ENCODE results near the gene SERTM2. TPM values are rescaled to one million over a fixed set of nuclear protein-coding genes. Genes with fewer than 3 reads are reported as not detected.
"Not testable (repeated sequence)": the region's sequence is repeated elsewhere in the genome, so short reads cannot be mapped to it uniquely, and the experiment has no call there.

The SERTM2 gene
- polyA plus RNA-seq, 6 donors from 2014 or later, result not detected

DNA sequence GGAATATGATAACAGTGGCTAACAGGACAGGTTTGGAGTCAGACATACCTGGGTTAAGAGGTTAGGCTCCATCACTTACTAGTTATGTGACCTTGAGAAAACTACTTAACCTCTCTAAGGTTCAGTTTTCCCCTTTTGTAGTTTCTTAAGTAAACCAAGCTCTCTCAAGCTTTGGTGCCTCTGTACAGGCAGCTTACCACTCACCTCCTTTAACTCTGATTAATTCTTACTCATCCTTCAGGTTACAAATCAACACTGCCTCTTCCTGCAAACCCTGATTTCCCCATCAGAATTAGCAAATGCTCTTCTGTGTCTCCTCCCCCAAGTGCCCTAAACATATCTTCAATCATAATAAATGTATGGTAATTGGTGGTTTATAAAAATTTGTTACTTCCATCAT is 3.5 kb upstream of the SERTM2 start:
- H3K27ac Mint-ChIP-seq, result no peak overlapping the region
- H3K4me1 Mint-ChIP-seq, result peaks cover 0 to 3% (median 3%) of the 10 kb centered on the region in 3 donors
- no peaks in the 10 kb centered on the region for H3K36me3 Mint-ChIP-seq
- no peak for DNase-seq
- peaks cover 0 to 13% (median 3%) of the 10 kb centered on the region in 3 donors for H3K27me3 Mint-ChIP-seq
- H3K4me3 Mint-ChIP-seq, result no peak overlapping the region
- ATAC-seq (ENCODE audit: low read depth in 2 of 2), result no peak
- H3K9me3 Mint-ChIP-seq, result peaks cover 0 to 1% (median 0%) of the 10 kb centered on the region in 7 donors

- no peak overlapping the region for H3K4me3 Mint-ChIP-seq
- ATAC-seq (ENCODE audit: low read depth in 2 of 2), result no peak
- DNase-seq, result no peak
- peaks cover 0 to 18% (median 6%) of the 10 kb centered on the region in 3 donors for H3K27me3 Mint-ChIP-seq
- no peaks in the 10 kb centered on the region for H3K9me3 Mint-ChIP-seq
- H3K4me1 Mint-ChIP-seq, result peaks cover 0 to 3% (median 3%) of the 10 kb centered on the region in 3 donors
- H3K27ac Mint-ChIP-seq, result no peak overlapping the region
- H3K36me3 Mint-ChIP-seq, result no peaks in the 10 kb centered on the region
Observed at GRCh38 chrX:111515298-111515697, 3.9 kb downstream of the SERTM2 start.

- H3K27ac Mint-ChIP-seq, result no peak overlapping the region
- no peaks in the 10 kb centered on the region for H3K36me3 Mint-ChIP-seq
- ATAC-seq (ENCODE audit: low read depth in 2 of 2) (no peak), DNase-seq (no peak)
- peaks cover 0 to 9% (median 6%) of the 10 kb centered on the region in 3 donors for H3K27me3 Mint-ChIP-seq
- H3K4me1 Mint-ChIP-seq, result no peaks in the 10 kb centered on the region
- no peak overlapping the region for H3K4me3 Mint-ChIP-seq
- H3K9me3 Mint-ChIP-seq, result no peaks in the 10 kb centered on the region
Observed at GRCh38 chrX:111518667-111519066, 7.2 kb downstream of the SERTM2 start.

- Mint-ChIP-seq H3K27me3 (peaks cover 0 to 8% (median 5%) of the 10 kb centered on the region in 3 donors), H3K27ac (no peak overlapping the region), H3K36me3 (no peaks in the 10 kb centered on the region), H3K4me3 (no peak overlapping the region), H3K9me3 (peaks cover 0 to under 1% (median 0%) of the 10 kb centered on the region in 7 donors), H3K4me1 (no peaks in the 10 kb centered on the region)
- DNase-seq, result no peak
- no peak for ATAC-seq (ENCODE audit: low read depth in 2 of 2)
Observed at GRCh38 chrX:111519215-111519614, 7.8 kb downstream of the SERTM2 start.

- Mint-ChIP-seq H3K36me3 (no peaks in the 10 kb centered on the region), H3K27ac (no peak overlapping the region), H3K4me1 (no peaks in the 10 kb centered on the region), H3K27me3 (peaks cover 0 to 12% (median 0%) of the 10 kb centered on the region in 3 donors), H3K4me3 (no peak overlapping the region), H3K9me3 (peaks cover 0 to 5% (median 0%) of the 10 kb centered on the region in 7 donors)
- no peak for ATAC-seq (ENCODE audit: low read depth in 2 of 2)
- no peak for DNase-seq
Observed at GRCh38 chrX:111520506-111520905, 9.1 kb downstream of the SERTM2 start.

- Mint-ChIP-seq H3K4me1 (no peaks in the 10 kb centered on the region), H3K4me3 (no peak overlapping the region), H3K36me3 (no peaks in the 10 kb centered on the region), H3K27ac (no peak overlapping the region), H3K9me3 (peaks cover 0 to 7% (median 0%) of the 10 kb centered on the region in 7 donors), H3K27me3 (peaks cover 0 to 12% (median 0%) of the 10 kb centered on the region in 3 donors)
- no peak for ATAC-seq (ENCODE audit: low read depth in 2 of 2)
- DNase-seq, result no peak
Observed at GRCh38 chrX:111521169-111521568, 9.7 kb downstream of the SERTM2 start.

- Mint-ChIP-seq H3K4me1 (no peaks in the 10 kb centered on the region), H3K36me3 (no peaks in the 10 kb centered on the region), H3K27ac (no peak overlapping the region), H3K27me3 (peaks cover 0 to 8% (median 0%) of the 10 kb centered on the region in 3 donors), H3K9me3 (peaks cover 0 to 5% (median 0%) of the 10 kb centered on the region in 7 donors), H3K4me3 (no peak overlapping the region)
- ATAC-seq (ENCODE audit: low read depth in 2 of 2), result no peak
- no peak for DNase-seq
Observed at GRCh38 chrX:111543212-111543741, 31.8 kb downstream of the SERTM2 start.

- not testable (repeated sequence) for H3K27me3 Mint-ChIP-seq; H3K4me1 Mint-ChIP-seq; H3K27ac Mint-ChIP-seq; H3K4me3 Mint-ChIP-seq; H3K9me3 Mint-ChIP-seq; DNase-seq; ATAC-seq (ENCODE audit: low read depth in 2 of 2); H3K36me3 Mint-ChIP-seq
Observed at GRCh38 chrX:111549235-111549634, 37.8 kb downstream of the SERTM2 start.

DNA sequence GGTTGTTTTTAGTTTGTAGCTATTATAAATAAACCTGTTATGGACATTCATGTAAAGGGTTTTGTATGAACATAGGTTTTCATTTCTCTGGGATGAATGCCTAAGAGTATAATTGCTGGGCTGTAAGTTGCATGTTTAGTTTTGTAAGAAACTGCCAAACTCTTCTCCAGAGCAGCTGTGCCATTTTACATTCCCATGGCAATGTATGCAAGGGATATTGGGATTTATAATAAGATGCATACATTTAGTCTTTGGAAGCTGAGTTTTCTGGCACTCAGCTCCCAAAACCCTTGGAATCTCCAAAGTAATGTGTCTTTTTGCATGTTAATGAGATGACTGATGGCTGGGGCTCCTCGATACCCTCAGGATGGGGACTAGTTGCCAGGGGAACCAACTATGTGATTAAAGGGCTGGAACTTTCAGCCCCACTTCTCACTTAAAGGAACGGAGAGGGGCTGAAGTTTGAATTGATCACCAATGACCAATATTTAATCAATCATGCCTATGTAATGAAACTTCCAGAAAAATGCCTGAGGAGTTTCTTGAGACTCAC is 44.0 kb downstream of the SERTM2 start:
- Mint-ChIP-seq H3K36me3 (no peaks in the 10 kb centered on the region), H3K4me3 (no peak overlapping the region), H3K4me1 (no peaks in the 10 kb centered on the region), H3K27ac (no peak overlapping the region), H3K9me3 (peaks cover 0 to 2% (median 0%) of the 10 kb centered on the region in 7 donors), H3K27me3 (no peaks in the 10 kb centered on the region)
- ATAC-seq (ENCODE audit: low read depth in 2 of 2) (no peak), DNase-seq (no peak)

GRCh38 chrX:111560801-111561200 is 49.4 kb downstream of the SERTM2 start:
- Mint-ChIP-seq H3K4me3 (no peak overlapping the region), H3K27ac (peak overlapping the region in 1 of 6 donors; percentile 52), H3K9me3 (peaks cover 0 to 5% (median 0%) of the 10 kb centered on the region in 7 donors), H3K4me1 (no peaks in the 10 kb centered on the region), H3K36me3 (no peaks in the 10 kb centered on the region), H3K27me3 (no peaks in the 10 kb centered on the region)
- DNase-seq (no peak), ATAC-seq (ENCODE audit: low read depth in 2 of 2) (no peak)

GRCh38 chrX:111561851-111562250 is 50.4 kb downstream of the SERTM2 start:
- ATAC-seq (ENCODE audit: low read depth in 2 of 2), result no peak
- no peaks in the 10 kb centered on the region for H3K36me3 Mint-ChIP-seq
- H3K27ac Mint-ChIP-seq, result no peak overlapping the region
- DNase-seq, result no peak
- H3K9me3 Mint-ChIP-seq, result peaks cover 0 to 5% (median 0%) of the 10 kb centered on the region in 7 donors
- H3K4me3 Mint-ChIP-seq, result no peak overlapping the region
- H3K27me3 Mint-ChIP-seq, result no peaks in the 10 kb centered on the region
- H3K4me1 Mint-ChIP-seq, result no peaks in the 10 kb centered on the region

DNA sequence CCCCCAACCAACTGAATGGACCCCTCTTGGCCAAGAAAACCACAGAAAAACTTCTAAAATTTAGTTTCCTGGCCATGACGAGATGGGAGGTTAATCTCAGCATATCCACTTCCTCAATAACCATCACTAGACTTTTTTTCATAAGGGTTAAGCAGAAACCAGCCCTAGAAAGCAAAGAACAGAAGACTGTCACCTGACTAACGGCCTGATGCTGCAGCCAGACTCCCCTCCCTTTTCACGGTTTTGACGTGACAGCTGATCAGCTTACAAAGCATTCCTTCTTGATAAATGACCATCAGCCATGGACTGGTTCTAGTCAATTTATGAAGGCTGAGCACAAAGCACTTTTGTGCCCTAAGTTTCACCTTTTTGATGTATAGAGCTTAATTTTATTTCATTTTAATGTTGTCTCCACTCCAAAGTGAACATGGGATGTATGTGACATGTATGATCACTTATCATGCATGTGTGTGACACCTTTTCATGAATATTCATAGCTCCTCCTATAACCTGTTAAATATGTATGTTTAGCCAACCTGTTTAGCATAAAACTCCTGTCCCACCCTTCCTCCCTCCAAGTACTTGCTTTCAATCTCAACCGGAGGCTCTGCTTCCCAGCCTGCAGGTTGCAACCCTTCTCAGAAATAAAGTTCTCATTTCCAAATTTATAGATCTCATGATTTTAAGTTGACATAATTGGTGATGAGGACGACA is 56.3 kb downstream of the SERTM2 start:
- H3K4me3 Mint-ChIP-seq, result no peak overlapping the region

GRCh38 chrX:111568354-111568753 is 56.9 kb downstream of the SERTM2 start:
- Mint-ChIP-seq H3K27ac (no peak overlapping the region), H3K36me3 (no peaks in the 10 kb centered on the region), H3K4me1 (no peaks in the 10 kb centered on the region), H3K4me3 (no peak overlapping the region), H3K27me3 (no peaks in the 10 kb centered on the region), H3K9me3 (peaks cover 0 to 5% (median 2%) of the 10 kb centered on the region in 7 donors)
- DNase-seq, result no peak
- ATAC-seq (ENCODE audit: low read depth in 2 of 2), result no peak

More for the DNA sequence above, 56.3 kb downstream of the SERTM2 start:
- Mint-ChIP-seq H3K4me1 (no peaks in the 10 kb centered on the region), H3K27ac (no peak overlapping the region), H3K27me3 (no peaks in the 10 kb centered on the region), H3K36me3 (no peaks in the 10 kb centered on the region), H3K9me3 (peaks cover 0 to 5% (median 2%) of the 10 kb centered on the region in 7 donors)
- ATAC-seq (ENCODE audit: low read depth in 2 of 2), result no peak
- DNase-seq, result no peak

DNA sequence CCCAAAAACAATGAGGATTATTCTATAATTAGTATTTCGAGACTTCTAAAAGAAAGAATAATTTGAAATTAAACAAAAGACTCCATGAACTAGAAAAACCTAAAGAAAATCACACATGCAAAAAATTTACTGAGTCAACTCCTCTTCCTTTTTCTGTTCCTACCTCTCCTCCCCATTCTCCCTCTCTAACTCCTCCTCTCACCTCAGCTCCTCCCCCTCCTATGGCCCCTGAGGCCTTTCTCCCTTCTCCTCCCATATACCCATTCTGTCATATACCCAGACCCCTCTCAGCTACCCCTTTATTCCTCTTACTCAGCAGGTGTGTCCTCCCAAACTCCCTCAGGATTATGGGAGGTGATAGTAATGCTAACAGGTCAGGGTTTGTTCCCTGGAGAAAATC is 57.4 kb downstream of the SERTM2 start:
- H3K27ac Mint-ChIP-seq, result no peak overlapping the region
- no peak overlapping the region for H3K4me3 Mint-ChIP-seq
- peaks cover 0 to 5% (median 2%) of the 10 kb centered on the region in 7 donors for H3K9me3 Mint-ChIP-seq
- H3K4me1 Mint-ChIP-seq, result no peaks in the 10 kb centered on the region
- no peaks in the 10 kb centered on the region for H3K27me3 Mint-ChIP-seq
- ATAC-seq (ENCODE audit: low read depth in 2 of 2), result no peak
- no peak for DNase-seq
- H3K36me3 Mint-ChIP-seq, result no peaks in the 10 kb centered on the region

Data from naive B cell (primary cell).